DOHH2 (cell line): Measurements from ENCODE around the gene FGD6.

Experiments used
- EZH2phosphoT487 ChIP-seq: fragments of 200-600 bp; sonication (generic); IDR thresholded peaks from 2 replicates; pipeline ENCODE4 v1.6.1; 2017; ENCODE audit warnings: borderline replicate concordance, mild to moderate bottlenecking, antibody characterized with exemption, low read length, moderate library complexity, mixed read lengths
- TF ChIP-seq, protein P1 (sequence below): fragments of 200-600 bp; sonication (generic); IDR thresholded peaks from one replicate; pipeline ENCODE4 v1.5.1; 2014; ENCODE audit warnings: antibody characterized with exemption, mild to moderate bottlenecking, low read depth, low read length; ENCODE audit not compliant: poor library complexity, severe bottlenecking

- TF ChIP-seq, protein P1, sequence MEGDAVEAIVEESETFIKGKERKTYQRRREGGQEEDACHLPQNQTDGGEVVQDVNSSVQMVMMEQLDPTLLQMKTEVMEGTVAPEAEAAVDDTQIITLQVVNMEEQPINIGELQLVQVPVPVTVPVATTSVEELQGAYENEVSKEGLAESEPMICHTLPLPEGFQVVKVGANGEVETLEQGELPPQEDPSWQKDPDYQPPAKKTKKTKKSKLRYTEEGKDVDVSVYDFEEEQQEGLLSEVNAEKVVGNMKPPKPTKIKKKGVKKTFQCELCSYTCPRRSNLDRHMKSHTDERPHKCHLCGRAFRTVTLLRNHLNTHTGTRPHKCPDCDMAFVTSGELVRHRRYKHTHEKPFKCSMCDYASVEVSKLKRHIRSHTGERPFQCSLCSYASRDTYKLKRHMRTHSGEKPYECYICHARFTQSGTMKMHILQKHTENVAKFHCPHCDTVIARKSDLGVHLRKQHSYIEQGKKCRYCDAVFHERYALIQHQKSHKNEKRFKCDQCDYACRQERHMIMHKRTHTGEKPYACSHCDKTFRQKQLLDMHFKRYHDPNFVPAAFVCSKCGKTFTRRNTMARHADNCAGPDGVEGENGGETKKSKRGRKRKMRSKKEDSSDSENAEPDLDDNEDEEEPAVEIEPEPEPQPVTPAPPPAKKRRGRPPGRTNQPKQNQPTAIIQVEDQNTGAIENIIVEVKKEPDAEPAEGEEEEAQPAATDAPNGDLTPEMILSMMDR = no peak
- TF ChIP-seq EZH2phosphoT487 = no peak
Measured at GRCh38 chr12:95059984-95060383, 157.3 kb downstream of the FGD6 start.
